Transverse colon (tissue), 4 donors: ENCODE data around the gene JARID2.

Experiments
- POLR2A ChIP-seq: fragments of 450-650 bp; IDR thresholded peaks from one replicate; pipeline ENCODE4 v1.6.1; 2016; ENCODE audit warnings: antibody characterized with exemption, mild to moderate bottlenecking, moderate library complexity
- POLR2AphosphoS5 ChIP-seq, 3 donors: sonication (generic); formaldehyde crosslinking; IDR thresholded peaks; one replicate each; pipeline ENCODE4 v1.6.1; 2016; ENCODE audit warnings: antibody characterized with exemption in 3 of 3
- TF ChIP-seq, protein P1 (sequence below), 5 experiments: fragments of 200-600 bp in 3 of 5; fragments of 450-650 bp in 2 of 5; sonication (generic) in 3 of 5; IDR thresholded peaks; 1 replicate in 2 of 5; 2 replicates in 3 of 5; pipeline ENCODE4 v1.5.1; 2016 to 2017; ENCODE audit warnings: antibody characterized with exemption in 5 of 5, inconsistent platforms in 3 of 5, mild to moderate bottlenecking in 2 of 5, moderate library complexity in 1 of 5

GRCh38 chr6:15526212-15526701, 280.4 kb downstream of the JARID2 start:
- TF ChIP-seq, protein P1, sequence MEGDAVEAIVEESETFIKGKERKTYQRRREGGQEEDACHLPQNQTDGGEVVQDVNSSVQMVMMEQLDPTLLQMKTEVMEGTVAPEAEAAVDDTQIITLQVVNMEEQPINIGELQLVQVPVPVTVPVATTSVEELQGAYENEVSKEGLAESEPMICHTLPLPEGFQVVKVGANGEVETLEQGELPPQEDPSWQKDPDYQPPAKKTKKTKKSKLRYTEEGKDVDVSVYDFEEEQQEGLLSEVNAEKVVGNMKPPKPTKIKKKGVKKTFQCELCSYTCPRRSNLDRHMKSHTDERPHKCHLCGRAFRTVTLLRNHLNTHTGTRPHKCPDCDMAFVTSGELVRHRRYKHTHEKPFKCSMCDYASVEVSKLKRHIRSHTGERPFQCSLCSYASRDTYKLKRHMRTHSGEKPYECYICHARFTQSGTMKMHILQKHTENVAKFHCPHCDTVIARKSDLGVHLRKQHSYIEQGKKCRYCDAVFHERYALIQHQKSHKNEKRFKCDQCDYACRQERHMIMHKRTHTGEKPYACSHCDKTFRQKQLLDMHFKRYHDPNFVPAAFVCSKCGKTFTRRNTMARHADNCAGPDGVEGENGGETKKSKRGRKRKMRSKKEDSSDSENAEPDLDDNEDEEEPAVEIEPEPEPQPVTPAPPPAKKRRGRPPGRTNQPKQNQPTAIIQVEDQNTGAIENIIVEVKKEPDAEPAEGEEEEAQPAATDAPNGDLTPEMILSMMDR (IDR thresholded peaks at IDR 0.05): no peak
- TF ChIP-seq POLR2AphosphoS5 (IDR thresholded peaks at IDR 0.05) (no peak), POLR2A (no peak)
